ENCODE results near the gene AATK.
A peak's percentile ranks its signal among the peaks of the same experiment; 100 is the strongest.

AATK gene

GRCh38 chr17:81121841-81122733 is 43.9 kb downstream of the AATK start:
- no peak for DNase-seq (ENCODE audit: low read depth, low spot score)
- no peak overlapping the region for H3K4me3 ChIP-seq (ENCODE audit: low read length)

- no peak overlapping the region for H3K4me3 ChIP-seq (ENCODE audit: low read length)
- no peak for DNase-seq (ENCODE audit: low read depth, low spot score)
Measured at GRCh38 chr17:81120695-81121621, 45.1 kb downstream of the AATK start.

- no peak overlapping the region for H3K4me3 ChIP-seq (ENCODE audit: low read length)
- DNase-seq (ENCODE audit: low read depth, low spot score) = no peak
Measured at GRCh38 chr17:81120149-81120484, 45.9 kb downstream of the AATK start.

GRCh38 chr17:81119223-81120148 is 46.5 kb downstream of the AATK start:
- DNase-seq (ENCODE audit: low read depth, low spot score) = peak; percentile 68
- H3K4me3 ChIP-seq (ENCODE audit: low read length) = no peak overlapping the region

GRCh38 chr17:81118308-81119221 is 47.5 kb downstream of the AATK start:
- DNase-seq (ENCODE audit: low read depth, low spot score) = no peak
- H3K4me3 ChIP-seq (ENCODE audit: low read length) = no peak overlapping the region

GRCh38 chr17:81117672-81118198 is 48.3 kb downstream of the AATK start:
- DNase-seq (ENCODE audit: low read depth, low spot score) = no peak

GRCh38 chr17:81116704-81117103 is 49.3 kb downstream of the AATK start:
- no peak for DNase-seq (ENCODE audit: low read depth, low spot score)

More at GRCh38 chr17:81117672-81118198, 48.3 kb downstream of the AATK start:
- no peak overlapping the region for H3K4me3 ChIP-seq (ENCODE audit: low read length)

GRCh38 chr17:81115749-81116464 is 50.1 kb downstream of the AATK start:
- DNase-seq (ENCODE audit: low read depth, low spot score) = no peak
- no peak overlapping the region for H3K4me3 ChIP-seq (ENCODE audit: low read length)

More at GRCh38 chr17:81116704-81117103, 49.3 kb downstream of the AATK start:
- H3K4me3 ChIP-seq (ENCODE audit: low read length) = no peak overlapping the region

- no peak for DNase-seq (ENCODE audit: low read depth, low spot score)
- no peak overlapping the region for H3K4me3 ChIP-seq (ENCODE audit: low read length)
Measured at GRCh38 chr17:81115219-81115618, 50.8 kb downstream of the AATK start.

- DNase-seq (ENCODE audit: low read depth, low spot score) = no peak
Measured at GRCh38 chr17:81114351-81115093, 51.5 kb downstream of the AATK start.

GRCh38 chr17:81113158-81113724 is 52.8 kb downstream of the AATK start:
- no peak overlapping the region for H3K4me3 ChIP-seq (ENCODE audit: low read length)
- DNase-seq (ENCODE audit: low read depth, low spot score) = no peak

More at GRCh38 chr17:81114351-81115093, 51.5 kb downstream of the AATK start:
- H3K4me3 ChIP-seq (ENCODE audit: low read length) = no peak overlapping the region

- no peak overlapping the region for H3K4me3 ChIP-seq (ENCODE audit: low read length)
- DNase-seq (ENCODE audit: low read depth, low spot score) = no peak
Measured at GRCh38 chr17:81112450-81112849, 53.6 kb downstream of the AATK start.

- H3K4me3 ChIP-seq (ENCODE audit: low read length) = no peak overlapping the region
- no peak for DNase-seq (ENCODE audit: low read depth, low spot score)
Measured at GRCh38 chr17:81111066-81111465, 55.0 kb downstream of the AATK start.

GRCh38 chr17:81110488-81111040 is 55.5 kb downstream of the AATK start:
- no peak overlapping the region for H3K4me3 ChIP-seq (ENCODE audit: low read length)
- DNase-seq (ENCODE audit: low read depth, low spot score) = no peak

GRCh38 chr17:81109957-81110356 is 56.1 kb downstream of the AATK start:
- no peak for DNase-seq (ENCODE audit: low read depth, low spot score)
- H3K4me3 ChIP-seq (ENCODE audit: low read length) = no peak overlapping the region

- H3K4me3 ChIP-seq (ENCODE audit: low read length) = no peak overlapping the region
- DNase-seq (ENCODE audit: low read depth, low spot score) = no peak
Measured at GRCh38 chr17:81108220-81108619, 57.8 kb downstream of the AATK start.
